SK-N-MC (cell line): ENCODE results near the gene SMCO4.

Source experiments
- EZH2 ChIP-seq: fragments of 200-600 bp; sonication (generic); IDR thresholded peaks from one replicate; pipeline ENCODE4 v1.6.1; 2017; ENCODE audit warnings: antibody characterized with exemption
- POLR2AphosphoS5 ChIP-seq: IDR thresholded peaks from 2 replicates; pipeline ENCODE4 v1.6.1; 2012; ENCODE audit warnings: mild to moderate bottlenecking, low read depth, low read length, borderline replicate concordance

- TF ChIP-seq POLR2AphosphoS5 (no peak), EZH2 (no peak)
These were observed 60.6 kb downstream of the SMCO4 start for GRCh38 chr11:93482556-93482955.
